Activated CD4-positive, alpha-beta T cell treated with anti-CD3 and anti-CD28 coated beads, Interleukin-2, amount 50 U/mL, for 1 hour (primary cell): ENCODE results near the gene HOXB4.

ENCODE experiments used
- DNase-seq: peaks from one replicate; pipeline ENCODE4 v3.0.0-alpha.2; 2020

The HOXB4 gene

DNA sequence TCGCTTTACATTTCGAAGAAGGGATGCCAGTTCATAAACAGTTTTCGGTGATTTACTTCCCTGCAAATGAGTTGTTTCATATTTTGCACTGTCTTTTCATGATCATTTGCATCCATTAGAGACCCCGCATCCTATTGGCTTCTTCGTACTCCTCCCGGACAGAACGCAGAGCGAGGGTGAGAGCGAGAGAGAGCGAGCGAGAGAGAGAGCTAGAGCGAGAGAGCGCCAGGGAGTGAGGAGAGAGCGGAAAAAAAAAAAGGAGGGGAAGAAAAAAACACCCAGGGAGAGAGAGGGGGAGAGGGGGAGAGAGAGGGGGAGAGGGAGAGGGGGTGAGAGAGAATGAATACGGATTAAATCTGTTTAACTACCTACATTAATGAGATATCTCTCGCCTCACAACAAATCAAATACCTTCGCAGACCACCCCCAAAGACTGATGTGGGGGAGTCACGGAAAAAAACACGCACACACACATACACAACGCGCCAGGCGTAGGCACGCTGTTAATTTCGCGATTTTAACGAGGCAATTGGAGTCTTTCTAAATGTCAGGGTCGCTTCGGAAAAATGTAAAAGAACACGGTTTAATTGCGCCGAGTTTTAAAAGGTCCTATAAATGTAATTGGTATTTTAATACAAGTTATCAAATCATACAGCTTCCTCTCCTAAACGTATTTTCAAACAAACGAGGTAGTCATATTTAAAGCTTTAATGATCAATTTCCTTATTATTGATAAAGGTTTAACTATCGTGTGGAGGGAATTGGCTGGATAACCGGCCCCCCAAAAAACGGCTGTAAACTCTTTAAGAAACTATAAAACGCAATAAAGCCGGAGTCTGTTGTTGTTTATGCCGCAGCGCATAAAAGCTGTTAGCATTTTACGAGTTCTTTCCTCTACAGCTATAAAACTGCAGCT, 37.2 kb upstream of the HOXB4 start, which contains the start of gene HOXB8:
Gene HOXB8 (minus strand): TSS at position 246 of the 916 bp plus-strand sequence. CDS start 588 bp downstream, outside the sequence.
- DNase-seq = no peak

DNA sequence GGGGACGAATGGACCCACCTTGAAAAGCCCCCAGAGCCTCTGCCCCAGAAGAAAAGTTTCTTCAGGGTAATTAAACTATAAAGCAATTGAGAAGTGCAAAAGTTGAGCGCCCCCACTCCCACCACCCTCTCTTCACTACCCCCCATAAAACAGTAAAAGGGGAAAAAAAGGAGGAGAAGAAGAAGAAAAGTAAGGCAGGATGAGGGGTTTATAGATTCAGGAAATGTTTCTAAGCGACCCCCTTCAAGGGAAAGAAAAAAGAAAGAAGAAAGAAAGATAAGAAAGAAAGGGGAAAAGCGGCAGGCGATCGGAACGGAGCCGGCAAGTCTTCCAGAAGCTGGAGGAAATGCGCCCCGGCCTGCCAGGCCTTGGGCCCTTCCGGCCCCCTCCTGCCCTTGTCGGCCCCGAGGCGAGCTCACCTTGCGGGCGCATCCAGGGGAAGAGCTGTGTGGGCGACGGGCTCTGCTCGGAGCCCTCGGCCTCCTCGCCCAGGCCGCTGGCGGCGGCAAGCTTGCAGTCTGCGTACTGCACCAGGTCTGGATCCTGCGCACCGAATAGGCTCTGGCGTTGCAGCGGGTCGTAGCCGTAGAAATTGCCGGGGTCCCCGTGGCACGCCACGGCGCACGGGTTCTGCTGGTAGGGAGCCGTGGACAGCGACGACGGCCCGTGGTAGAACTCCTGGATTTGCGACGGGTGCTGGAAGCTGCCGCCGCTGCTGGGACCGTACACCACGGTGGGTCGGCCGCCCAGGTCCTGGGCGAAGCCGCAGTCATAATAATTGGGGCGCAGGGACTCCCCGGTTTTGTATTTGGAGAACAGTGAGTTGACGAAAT, 35.9 kb upstream of the HOXB4 start:
- peak; percentile 29 for DNase-seq

DNA sequence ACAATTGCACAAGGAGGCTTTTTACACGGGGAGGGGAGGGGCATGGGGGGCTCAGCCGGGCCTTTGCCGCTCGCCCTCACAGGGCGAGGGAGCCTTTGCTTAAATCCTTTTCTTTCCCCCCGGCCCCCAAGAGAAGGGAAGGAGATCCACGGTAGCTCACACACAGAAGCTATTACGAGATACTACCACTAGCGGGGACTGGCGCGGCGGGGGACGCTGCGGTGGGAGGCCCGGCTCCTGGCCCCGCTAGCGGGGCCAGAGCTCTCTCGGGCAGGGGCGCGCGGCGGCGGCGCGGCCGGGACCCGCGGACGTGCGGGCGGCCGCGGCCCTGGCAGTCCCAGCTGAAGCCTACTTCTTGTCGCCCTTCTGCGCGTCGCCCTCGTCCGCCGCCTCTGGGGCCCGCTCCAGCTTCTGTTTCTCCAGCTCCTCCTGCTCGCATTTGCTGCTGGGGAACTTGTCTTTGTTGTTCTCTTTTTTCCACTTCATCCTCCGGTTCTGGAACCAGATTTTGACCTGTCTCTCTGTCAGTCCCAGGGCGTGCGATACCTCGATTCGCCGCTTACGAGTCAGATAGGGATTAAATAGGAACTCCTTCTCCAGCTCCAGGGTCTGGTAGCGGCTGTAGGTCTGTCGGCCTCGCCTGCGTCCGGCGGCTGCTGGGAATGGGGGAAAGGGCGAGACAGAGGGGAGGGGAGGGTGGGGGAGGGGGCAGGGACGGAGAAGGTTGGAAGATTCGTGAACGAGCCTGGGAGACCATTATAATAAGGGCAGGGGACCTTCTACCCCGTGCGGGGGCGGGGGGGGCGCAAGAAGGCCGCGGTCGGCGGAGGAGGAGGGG, 34.9 kb upstream of the HOXB4 start:
- peak; percentile 43 for DNase-seq

DNA sequence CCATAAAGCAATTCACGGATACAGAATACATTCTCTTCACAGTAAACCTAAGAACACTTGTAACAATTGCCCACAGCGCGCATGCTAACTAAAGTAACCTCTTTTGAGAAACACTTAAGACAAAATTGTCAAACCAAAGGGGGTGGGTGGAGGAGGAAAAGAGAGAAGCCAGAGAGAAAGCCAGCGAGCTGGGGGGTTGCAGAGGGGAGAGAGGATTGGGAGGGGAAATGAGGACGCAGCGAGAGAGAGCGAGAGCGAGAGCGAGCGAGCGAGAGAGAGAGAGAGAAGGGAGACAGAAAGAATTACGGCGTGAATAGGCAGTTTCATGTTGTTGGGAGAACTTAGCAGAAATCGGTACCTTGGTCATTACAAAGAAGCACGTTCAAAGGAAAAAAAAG, 34.3 kb upstream of the HOXB4 start:
- no peak for DNase-seq

DNA sequence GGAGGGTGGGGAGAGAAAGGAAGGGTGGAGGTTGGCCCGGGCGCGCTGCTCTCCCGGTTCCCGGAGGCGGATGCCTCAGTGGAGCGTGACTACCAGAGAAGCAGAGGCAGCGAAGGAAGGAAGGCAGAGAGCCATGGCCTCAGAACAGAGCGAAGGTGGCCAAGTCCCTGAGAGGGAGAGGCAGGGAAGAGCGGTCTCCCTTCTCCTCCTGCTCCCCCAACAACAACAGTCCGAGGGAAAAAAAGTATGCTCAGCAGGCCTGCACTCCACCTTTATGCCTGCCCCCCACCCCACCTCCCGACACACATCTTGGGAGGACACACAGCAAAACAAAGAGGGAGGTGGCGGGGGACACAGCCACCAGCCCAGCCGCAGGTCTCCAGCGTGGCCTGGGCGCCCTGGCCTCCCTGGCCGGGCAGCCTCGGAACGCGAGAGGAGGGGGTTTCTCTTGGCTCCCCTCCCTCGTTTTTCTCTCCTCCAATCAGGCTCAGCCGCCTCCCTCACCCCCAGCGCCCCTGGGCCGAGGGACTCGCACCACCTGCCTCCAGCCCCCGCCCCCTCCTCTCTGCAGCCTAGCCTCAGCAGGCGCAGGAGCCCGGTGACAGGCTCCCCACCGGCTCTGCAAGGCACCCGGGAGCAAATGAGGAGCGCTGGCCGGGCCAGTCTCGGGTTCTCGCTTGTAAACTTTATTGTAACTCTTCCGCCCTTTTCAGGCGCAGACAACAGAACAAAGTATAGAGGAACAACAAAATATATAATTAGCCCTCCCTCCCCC, 33.7 kb upstream of the HOXB4 start:
- no peak for DNase-seq

DNA sequence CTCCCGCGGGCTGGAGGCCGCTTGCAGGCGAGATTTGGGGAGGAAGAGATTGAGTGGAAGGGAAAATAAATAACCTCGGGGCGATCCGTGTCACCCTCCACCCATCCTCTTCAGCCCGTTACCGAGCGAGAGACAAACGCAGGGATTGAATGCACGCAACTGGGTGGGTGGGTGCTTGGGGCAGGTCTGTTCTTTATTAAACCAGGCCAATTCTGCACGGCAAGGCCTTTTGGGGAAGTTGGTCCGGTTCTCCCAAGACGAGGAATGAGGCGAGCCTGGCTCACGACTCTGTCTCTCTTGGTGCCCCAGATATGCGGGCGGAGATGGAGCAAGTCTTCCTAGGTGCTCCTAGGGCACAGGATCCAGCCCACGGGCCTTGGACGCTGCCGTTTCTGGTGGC, 33.1 kb upstream of the HOXB4 start:
- no peak for DNase-seq

DNA sequence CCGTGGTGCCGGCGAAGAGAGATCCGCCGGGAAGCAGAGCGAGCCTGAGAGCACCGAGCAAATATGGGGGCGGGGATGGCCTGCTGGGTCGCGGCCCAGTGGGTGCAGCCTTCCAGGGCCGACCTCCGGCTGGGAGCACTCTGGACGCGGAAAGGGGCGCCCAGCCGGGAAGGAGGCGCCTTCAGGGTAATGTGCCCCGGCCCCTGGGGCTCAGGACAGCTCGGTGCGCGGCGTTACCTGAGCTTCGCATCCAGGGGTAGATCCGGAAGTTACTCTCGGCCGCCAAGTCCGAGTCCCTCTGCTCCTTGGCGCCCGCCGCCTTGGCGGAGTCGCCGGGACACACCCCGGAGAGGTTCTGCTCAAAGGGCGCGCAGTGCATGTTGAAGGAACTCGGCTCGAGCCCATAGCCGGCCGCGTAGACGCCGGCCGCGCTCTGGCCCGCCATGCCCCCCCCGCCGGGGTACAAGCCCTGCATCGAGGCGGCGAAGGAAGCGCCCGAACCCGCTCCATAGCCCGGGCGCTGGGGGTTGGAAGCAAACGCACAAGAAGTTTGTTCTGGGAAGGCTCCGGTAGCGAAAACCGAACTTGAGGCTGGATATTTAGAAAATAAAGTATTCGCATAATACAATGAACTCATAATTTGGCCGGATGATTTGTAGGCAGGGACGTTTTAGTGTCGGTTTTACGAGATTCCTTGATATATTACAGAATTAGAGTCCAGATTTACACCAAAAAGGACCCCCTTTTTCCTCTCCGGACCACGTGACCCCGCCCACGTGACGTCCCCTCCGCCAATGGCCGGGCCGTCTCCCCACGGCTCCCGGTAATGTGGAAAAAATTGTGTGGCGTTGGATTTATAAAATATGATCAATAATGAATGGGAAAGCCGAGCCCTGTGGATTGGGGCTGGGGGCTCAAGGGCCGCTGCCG, 32.4 kb upstream of the HOXB4 start, which contains the start of gene HOXB7:
Gene HOXB7 (minus strand): TSS at position 736 of the 930 bp plus-strand sequence. CDS start 99 bp downstream, at position 637.
- peak; percentile 57 for DNase-seq

DNA sequence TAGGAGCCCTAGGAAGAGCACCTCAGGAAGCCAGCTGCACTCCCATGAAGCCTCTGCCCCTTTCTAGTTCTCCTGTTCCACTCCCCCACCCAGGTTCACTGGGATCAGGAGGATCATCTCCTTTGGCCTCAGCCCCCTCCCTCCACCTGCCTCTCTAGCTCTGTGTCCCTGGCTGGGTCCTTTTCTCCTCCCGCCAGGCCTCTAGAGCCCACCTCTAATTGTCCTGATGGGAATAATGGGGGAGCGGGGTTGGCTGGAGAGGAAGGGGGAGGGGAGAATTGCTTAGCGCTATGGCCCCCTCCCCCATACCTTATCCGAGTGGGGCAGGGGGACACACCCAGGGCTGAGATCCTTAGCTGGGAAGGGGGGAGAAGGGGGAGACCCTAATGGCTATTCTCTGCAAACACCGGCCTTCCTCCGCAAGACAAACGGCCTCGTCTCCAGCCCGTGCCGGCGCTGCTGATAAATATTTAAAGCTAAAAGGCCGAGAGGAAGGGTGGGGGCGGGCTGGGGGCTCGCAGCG, 31.7 kb upstream of the HOXB4 start:
- no peak for DNase-seq

DNA sequence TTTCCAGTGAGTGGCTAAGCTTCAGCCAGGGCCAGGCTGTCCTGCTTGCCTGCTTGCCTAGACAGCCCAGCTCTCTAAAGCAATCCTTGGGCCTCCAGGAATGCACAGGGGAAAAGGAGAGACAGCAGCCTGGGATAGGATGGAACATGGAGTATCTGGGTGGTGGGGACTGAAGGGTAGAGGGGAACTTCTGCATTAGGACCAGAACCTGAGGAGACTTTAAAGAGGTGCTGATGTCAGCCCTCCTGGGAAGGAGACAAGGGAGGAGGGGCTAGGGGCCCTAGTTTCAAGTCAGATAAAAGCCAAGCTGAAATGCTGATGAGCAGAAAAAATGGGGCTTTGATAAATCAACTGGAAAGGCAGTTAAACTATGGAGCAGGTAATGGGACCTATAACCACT, 30.9 kb upstream of the HOXB4 start:
- no peak for DNase-seq

DNA sequence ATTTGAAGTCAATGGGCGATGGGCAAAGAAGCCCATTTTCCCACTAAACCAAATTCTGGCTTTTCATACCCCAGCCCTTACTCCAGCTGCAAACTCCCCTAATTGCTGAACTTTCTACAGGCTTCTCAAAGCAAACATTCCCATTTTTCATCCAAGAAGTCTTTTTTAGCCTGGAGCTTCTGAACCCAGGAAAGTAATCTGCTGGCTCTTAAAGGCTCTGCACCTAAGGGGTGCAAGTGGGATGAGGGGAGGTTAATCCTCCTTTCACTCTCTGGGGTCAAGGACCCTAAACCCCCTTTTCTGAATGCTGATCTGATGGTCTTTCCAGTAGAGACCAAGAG, 30.3 kb upstream of the HOXB4 start:
- DNase-seq = no peak

DNA sequence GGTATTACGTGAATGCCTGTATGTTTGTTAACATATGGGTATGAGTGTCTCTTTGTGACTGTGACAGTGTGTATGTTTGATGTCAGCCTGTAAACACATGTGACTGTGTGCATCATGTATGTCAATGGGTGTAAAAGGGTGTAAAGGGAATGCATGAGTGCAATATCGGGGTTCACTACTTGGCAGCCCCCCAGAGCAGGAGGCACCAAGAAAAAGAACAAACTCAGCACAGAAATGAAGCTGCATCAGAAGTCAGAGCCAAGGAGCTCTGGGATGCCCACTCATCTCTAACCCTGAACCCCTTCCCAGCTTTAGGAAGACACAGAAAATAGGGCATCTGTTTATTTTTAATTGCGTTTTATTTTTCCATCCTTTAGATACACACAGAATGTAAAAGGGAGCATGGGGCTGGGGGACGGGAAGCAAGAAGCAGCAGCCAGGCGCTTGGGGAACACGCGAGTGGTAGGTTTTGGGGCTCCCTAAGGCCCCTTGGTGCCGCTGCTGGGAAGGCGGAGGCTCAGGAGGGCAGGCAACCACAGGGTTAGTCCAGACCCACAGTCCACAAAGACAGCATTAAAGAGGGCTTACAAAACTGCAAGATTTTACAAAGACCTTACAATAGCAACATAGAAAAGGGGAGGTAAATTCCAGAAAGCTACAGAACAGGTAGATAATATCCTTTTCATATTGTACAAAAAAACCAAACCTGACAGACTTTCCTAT, 28.9 kb upstream of the HOXB4 start:
- no peak for DNase-seq

DNA sequence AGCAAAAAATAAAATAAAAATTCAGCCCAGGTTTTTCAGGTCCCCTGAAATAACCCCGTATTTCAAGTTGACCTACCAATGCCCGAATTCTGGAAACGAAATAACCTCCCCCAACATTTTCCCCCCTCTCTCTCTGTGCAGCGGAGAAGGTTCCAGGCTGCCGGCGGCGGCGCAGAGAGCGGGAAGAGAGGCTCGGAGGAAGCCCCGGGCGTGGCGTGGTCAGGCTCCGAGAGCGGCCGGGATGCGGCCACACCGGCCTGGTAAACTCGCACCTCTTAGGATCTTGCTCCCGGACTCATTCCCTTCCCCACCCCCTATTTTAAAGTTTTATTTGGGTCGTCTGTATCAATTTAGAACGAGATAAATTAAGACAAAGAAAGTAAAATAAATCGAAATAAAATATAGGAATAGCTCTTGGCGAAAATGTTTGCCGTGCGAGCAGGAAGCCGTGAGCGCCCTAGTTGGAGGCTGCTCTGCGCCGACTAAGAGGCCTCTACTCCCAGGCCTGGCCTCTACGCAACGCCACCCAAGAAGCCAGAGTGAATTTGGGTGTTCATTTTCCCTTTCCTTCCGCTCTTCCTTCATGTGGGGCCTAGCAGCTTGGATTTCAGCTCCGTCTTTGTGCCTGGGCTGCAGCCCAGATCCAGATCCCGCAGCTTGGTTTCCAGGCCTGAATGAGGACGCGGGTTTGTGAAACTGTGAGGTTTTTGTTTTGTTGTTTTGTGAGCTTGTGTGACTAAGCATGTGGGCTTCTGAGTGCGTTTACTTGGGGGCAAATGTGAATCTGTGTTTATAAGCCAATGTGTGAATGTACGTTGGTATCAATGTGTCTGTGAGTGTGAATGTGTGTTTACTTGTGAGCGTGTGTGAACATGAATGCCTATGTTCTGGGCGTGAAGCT, 28.1 kb upstream of the HOXB4 start:
- no peak for DNase-seq

DNA sequence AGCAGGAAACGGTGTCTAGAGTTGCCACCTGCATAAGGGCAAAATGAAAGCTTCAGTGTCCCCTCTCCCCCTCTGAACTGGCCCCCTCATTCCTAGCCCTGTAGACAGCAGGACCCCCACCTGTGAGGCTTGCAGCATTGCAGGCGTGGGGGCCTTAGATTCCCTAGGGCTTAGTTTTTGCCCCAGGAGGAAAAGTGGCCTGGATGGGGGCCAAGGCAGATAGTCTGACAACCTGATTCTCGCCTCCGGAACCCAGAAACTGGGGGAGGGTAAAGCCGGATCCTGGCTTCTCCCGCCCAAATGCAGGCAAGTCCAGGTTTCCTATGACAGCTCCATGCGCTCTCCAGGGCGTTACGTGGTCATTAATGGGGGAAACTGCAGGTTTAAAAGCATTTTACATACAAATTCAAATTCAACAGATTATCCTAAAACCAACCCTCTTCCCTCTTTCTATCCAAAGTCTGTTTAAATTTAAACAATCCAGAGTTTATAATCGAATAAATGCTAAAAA, 27.3 kb upstream of the HOXB4 start:
- no peak for DNase-seq

DNA sequence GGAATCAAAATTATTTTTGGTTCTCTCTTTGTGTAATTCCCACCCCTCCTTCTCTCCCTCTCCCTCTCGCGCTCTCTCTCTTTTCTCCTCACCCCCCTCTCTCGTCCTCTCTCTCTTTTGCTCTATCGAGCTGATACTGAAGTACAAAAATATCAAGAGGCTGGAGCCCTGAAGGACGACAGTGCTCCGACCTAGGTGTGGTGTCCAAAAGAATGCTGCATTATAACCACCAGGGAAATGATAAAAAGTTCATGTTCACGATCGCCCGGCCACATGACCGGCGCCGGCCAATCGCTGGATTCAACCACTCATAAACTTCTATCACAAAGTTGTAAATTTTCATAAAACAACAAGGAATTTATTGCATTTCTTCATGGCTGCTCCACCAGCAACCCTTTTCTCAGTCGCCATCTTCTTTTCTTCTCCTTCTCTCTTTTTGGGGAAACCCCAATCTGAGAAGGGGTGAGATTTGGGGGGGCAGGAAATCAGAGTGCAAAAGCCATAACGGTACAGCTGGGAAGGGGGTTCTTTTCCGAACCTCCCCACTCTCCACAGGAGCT, 26.7 kb upstream of the HOXB4 start, which contains the start of gene HOXB6:
Gene HOXB6 (minus strand): TSS at position 217 of the 560 bp plus-strand sequence. CDS start 6,836 bp downstream, outside the sequence.
- no peak for DNase-seq

DNA sequence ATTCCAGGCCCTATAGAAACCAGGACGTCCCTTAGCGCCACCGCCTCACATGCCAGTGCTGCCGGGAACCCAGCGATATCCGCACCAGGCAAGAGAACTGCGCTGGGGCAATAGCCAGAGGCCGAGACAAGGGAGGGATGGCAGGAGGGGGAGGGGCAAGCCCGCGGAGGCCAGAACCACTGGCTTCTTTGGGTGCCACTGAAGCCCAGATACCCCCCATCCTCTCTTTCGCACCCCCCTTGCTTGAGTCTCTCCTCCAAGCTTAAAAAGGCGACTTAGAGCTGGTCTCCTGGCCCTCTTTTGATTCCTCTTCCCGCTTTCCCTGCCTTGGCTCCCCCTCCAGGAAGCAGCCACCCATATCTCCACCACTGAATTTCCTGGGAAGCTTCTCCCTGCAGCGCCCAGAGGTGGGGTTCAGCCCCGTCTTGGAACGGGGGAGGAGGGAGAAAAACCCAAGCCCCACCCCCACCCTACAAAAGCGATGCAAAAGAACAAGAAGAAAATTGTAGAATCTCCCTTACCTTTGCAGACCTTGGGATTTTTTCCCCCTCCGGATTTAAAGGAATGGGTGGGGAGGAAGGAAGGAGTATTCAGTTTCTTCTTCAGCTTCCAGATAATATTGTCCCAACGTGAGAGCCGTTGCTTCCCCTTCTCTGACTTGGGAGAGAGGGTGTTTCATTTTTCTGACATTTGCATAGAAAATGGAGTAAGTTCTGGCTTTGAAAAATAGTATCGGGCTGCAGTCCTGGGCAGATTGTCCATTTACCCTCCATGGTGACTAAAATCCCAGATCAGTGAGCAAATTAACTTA, 26.0 kb upstream of the HOXB4 start:
- no peak for DNase-seq

DNA sequence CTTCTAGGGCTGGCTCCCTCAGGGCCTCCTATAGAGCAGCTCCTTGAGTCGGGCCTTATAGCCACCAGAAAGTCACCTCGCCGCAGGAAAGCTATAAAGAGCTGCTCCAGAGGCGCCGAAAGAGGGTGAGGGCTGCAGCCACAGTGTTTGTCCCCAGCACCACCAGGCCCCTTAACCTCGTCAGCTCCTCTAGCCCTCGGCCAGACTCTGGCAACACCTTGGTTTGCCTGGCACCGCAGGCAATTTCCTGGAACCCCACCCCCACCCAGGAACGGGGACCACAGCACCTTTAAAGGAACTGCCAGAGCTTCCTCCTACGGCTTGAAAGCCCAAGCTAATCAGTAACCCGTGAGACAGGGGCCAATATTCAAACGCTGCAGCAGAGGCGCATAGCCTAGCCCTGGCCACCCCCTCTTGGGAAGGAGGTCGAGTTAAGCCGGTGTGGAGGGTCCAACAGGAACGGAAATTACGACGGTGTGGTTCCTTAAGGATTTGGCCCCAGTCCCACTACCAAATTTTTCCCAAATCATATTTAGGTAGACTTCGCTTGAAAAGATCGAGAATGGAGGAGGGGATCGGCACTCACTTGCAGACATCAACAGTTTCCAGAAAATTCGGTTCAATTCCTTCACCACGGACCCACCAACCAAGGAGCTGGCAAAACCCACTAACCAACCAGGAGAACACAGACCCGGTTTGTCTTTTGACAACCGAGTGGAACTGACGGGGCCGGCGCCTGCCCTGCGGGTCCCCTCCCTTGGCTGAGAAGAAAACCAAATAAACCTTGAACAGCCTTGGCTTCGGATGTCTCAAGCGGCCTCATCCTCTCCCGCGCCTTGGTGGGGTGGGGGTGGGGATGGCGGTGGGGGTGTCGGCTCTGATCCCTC, 23.6 kb upstream of the HOXB4 start:
- DNase-seq = no peak
